A204.1 (cell line): ENCODE data around the gene QRICH1.

Source experiments
- FAIRE-seq: peaks from 2 replicates; lab custom pipeline; 2012; peaks lifted over from hg19 to GRCh38; lab: Jason Lieb, UNC

The QRICH1 gene

DNA sequence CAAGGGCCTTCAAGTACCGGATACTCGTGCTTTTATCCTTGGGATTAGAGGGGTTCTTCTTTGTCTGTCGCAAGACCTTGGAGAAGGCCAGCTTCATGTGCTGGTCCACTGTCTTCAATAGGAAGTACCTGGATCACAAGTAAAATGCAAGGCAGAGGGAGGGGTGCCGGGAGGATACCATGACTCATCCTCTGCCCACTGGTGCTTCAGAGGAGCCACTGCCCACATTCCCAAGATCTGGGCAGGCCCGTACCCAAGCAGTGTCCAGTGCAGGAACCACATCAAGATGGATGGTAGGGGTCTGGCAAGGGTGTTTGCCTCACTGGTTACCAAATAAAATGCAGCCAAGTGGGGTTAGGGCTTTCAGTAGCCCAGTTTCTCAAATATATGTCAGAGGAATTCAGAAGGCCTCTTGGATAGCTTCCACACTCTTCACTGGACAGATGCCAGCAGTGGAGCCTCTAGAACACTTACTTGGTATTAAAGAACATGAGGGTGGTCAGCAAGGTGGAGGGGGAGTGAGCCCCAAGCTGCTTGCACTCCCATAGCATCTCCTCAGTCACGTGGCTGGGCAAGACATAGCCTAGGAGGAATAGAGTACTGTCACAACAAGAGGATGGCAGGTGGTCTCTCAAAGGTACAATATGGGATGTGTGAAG lies 61.1 kb downstream of the QRICH1 start:
- no peak for FAIRE-seq

- FAIRE-seq: no peak
These were observed 63.5 kb downstream of the QRICH1 start for GRCh38 chr3:49030321-49030720.

GRCh38 chr3:49029563-49029884 lies 64.3 kb downstream of the QRICH1 start:
- no peak for FAIRE-seq

DNA sequence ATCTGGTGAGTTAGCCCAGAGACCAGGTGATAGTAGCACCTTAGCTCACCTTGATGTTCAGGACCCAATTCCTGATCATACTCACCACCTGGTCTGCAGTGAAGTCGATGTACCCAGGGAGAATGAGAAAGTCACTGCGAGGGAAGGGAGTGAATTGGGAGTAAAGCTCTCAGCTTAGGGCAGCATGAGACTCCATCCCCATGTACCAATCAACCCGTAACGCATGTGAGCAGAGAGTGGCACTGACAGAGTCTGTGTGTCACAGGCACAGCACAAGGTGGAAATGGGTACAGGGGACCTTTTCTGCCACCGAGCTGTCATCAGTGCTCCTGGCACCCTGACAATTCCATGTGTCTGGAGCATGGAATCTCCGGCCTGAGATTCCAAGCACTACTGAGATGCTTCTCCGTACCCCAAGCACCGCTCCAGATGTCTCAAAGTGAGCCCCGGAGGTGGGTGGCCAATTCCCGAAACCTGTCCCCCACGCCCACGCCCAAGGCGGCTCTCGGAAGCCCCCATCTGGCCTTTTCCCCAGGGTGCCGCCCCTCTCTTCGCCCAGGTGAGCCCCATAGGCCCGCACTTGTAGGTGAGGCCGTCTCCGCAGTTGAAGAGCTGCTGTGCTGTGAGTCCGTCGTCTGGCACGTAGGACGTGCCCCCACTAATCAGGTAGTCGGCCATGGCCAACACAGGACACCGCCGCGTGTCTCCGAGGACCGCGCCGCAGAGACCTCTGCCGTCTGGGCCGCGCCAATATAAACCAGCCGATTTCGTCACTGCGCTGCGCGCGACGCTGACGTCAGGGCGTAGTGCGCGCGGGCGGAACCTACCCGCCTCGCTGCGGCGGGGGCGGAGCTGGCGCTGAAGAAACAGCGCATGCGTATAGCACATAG lies 65.0 kb downstream of the QRICH1 start, which contains the start of gene IMPDH2:
TSS of gene IMPDH2 (minus strand) at position 726 of the 890 bp plus-strand sequence. CDS start at position 678, 48 bp downstream.
- peak; percentile 83 for FAIRE-seq

- no peak for FAIRE-seq
These were observed 65.6 kb downstream of the QRICH1 start for GRCh38 chr3:49028298-49028672.

DNA sequence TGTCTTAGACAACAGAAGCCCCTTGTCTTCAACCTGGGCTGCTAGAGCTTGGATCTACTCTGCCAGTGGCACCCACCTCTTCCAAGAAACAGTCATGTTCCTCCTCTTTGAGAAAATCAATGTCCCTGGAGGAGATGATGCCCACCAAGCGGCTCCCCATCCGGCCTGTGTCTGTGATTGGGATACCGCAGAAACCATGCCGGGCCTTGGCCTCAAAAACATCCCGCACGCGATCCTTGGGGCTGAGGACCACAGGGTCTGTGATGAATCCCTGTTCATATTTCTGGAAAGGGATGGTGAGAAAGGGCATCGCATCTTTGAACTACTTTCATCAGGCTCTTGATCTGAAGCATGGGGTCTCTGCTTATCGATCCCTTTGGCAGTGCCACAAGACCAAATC lies 66.2 kb downstream of the QRICH1 start:
- FAIRE-seq: no peak

DNA sequence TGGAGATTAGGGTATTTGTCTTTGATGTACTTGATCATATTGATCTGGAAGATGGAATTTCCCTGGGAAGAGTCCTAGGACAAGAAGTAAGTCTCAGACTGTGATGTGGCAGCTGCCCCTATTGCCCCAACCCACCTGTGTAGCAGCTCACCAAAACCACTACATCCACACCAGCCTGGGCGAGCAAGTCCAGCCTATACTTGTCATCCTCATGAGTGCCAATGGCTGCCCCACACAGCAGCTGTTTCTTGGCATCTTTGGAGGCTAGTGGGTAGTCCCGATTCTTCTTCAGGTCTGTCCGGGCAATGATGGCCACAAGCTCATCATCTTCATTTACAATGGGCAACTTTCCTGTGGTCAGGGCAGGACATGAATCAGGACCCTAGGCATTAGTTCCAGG lies 67.3 kb downstream of the QRICH1 start:
- FAIRE-seq: no peak

DNA sequence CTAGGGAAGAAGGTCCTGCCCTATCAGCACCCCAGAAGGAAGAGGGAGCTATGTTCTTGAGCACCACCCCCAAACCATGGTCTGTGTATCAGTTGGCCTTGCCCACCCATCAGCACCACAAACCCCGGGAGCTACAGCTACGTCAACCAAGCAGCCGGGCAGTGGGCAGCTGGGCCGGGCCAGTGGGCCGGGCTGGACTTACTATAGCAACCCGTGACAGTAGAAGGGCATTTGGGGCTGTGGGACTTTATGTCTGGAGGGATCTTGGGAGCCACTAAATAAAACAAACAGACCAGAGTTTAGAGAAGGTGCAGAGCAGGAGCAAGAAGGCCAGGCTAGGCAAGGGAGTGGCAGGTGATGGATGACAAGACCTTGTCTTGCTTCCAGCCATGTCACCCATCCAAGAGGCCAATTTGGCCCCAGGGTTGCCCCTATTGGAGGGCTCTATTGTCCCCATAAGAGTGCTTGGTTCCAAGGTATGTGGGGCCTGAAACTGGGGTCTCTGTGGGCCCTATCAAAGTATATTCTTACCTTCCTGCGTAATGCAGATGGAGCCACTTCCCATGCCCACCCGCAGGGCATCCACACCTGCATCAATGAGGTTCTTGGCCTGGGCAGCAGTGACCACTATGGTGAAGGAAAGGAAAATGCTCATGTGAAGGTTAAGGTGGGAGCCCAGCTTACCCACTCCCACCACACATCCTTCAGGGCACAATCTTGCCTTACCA lies 67.9 kb downstream of the QRICH1 start:
- no peak for FAIRE-seq

- no peak for FAIRE-seq
These were observed 68.7 kb downstream of the QRICH1 start for GRCh38 chr3:49025005-49025792.

DNA sequence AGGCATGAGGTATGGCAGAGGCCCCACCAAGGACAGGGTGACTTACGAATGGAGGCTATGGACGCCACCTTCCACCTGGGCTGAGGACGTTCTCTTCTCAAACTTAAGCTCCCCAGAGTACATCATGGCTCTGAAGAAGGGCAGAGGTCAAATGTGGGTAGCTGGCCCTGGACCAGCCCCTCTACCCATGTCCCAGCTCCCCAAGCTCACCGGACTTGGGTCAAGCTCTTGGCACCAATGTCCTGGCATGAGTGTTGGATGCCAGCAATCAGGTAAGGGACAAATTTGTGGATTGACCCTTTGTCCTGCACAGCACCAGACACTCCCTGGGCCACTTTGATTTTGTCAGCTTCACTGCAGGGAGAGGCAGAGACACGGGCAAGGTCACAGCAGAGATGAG lies 69.4 kb downstream of the QRICH1 start:
- FAIRE-seq: no peak

DNA sequence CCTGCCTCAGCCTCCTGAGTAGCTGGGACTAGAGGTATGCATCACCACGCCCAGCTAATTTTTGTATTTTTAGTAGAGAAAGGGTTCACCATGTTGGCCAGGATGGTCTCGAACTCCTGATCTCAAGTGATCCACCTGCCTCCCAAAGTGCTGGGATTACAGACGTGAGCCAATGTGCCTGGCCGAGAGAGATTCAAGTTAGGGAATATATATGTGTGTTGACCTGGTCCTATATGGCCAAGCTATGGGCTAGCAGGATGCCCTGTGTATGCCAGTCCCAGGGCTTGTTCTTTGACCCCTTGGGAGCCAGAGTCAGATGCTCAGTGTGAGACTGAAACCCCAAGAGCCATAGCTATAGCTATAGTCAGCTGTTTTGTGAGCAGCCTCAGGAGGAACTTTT lies 70.1 kb downstream of the QRICH1 start:
- FAIRE-seq: no peak

- FAIRE-seq: no peak
These were observed 71.1 kb downstream of the QRICH1 start for GRCh38 chr3:49022688-49023171.

DNA sequence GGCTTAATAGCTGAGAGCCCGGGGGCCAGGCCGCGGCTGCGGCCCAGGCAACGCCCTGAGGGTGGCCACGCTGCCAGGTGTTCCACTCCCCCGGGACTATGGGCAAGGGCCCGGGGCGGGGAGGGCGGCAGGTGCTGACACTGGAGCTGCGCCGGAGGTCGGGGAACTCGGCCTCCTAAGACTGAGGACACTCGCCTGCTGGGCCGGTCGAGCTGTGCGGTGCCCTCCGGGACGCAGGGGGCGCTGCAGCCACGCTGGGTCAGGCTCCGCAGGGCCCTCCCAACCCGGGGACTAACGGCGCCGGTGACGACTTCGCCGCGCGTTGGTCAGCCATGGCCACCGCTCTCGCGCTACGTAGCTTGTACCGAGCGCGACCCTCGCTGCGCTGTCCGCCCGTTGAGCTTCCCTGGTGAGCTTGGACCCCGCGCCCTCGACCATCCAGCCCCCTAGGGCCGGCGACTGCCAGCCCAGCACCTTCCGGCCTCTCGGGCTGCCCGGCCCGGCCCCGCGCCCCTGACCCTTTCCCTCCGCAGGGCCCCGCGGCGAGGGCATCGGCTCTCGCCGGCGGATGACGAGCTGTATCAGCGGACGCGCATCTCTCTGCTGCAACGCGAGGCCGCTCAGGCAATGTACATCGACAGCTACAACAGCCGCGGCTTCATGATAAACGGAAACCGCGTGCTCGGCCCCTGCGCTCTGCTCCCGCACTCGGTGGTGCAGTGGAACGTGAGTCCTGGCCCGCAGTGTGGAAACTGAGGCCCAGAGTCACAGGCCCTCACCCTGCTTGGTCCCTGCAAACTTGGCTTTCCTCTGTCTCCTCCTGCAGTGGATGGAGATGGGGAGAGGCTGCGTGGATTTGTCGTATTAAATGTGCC lies 71.8 kb downstream of the QRICH1 start, which contains the start of gene NDUFAF3:
TSS of gene NDUFAF3 (plus strand) at position 309 of the 875 bp plus-strand sequence. CDS start at position 333, 24 bp downstream.
- FAIRE-seq: no peak

GRCh38 chr3:49021213-49021812 lies 72.6 kb downstream of the QRICH1 start:
- peak; percentile 97 for FAIRE-seq

- FAIRE-seq: no peak
These were observed 73.3 kb downstream of the QRICH1 start for GRCh38 chr3:49020330-49021212.

- no peak for FAIRE-seq
These were observed 73.9 kb downstream of the QRICH1 start for GRCh38 chr3:49019941-49020329.

GRCh38 chr3:49018707-49019006 lies 75.2 kb downstream of the QRICH1 start:
- no peak for FAIRE-seq

DNA sequence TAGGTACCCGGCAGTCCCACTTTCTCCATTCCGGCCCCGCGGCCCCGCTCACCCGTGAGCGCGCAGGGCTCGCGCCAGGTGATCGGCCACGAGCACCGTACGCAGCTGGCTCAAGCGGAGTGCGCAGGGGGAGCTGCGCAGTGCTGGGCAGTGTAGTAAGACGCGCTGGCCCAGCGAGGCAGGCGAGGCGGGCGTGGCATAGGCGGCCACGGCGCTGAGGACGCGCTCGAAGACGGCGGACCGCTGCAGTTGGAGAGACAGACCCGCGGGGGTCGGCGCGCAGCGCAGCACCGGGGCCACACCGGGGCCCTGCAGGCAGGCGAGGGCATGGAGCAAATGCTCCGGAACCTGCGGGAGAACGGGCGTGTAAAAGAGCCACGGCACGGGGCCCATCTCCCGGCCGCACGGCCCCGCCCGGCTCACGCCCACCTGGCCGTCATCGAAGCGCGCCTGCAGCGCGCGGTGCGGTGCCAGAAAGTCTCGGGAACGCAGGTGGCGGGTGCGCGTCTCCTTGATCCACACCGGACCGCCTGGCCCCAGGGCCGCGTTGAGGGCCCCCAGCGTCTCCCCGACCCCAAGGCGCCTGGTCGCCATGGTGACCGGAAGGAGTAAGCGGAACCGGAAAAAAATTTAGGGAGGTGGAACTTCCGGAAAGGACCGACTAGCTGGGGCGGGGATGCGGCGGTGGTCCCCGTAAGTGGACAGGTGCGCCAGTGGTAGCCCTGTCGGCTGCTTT lies 75.7 kb downstream of the QRICH1 start, which contains the start of gene DALRD3:
TSS of gene DALRD3 (minus strand) at position 610 of the 736 bp plus-strand sequence. CDS start at position 594, 16 bp downstream.
- FAIRE-seq: no peak
